Sigmoid colon (tissue), 4 donors: ENCODE results near the gene SAMD4A.

ENCODE experiments used
- EP300 ChIP-seq, 4 donors: sonication (generic); formaldehyde crosslinking; IDR thresholded peaks; one replicate each; pipeline ENCODE4 v1.6.1; 2017; ENCODE audit warnings: antibody characterized with exemption in 4 of 4
- POLR2A ChIP-seq, 2 donors: fragments of 450-650 bp; IDR thresholded peaks; one replicate each; pipeline ENCODE4 v1.6.1; 2016; ENCODE audit warnings: antibody characterized with exemption in 2 of 2, mild to moderate bottlenecking in 2 of 2, moderate library complexity in 2 of 2
- TF ChIP-seq, protein P1 (sequence below), 4 experiments: fragments of 450-650 bp in 3 of 4; fragments of 200-600 bp in 1 of 4; IDR thresholded peaks; one replicate each; pipeline ENCODE4 v1.5.1; 2016 to 2019; ENCODE audit warnings: antibody characterized with exemption in 4 of 4, mild to moderate bottlenecking in 3 of 4, moderate library complexity in 2 of 4

DNA sequence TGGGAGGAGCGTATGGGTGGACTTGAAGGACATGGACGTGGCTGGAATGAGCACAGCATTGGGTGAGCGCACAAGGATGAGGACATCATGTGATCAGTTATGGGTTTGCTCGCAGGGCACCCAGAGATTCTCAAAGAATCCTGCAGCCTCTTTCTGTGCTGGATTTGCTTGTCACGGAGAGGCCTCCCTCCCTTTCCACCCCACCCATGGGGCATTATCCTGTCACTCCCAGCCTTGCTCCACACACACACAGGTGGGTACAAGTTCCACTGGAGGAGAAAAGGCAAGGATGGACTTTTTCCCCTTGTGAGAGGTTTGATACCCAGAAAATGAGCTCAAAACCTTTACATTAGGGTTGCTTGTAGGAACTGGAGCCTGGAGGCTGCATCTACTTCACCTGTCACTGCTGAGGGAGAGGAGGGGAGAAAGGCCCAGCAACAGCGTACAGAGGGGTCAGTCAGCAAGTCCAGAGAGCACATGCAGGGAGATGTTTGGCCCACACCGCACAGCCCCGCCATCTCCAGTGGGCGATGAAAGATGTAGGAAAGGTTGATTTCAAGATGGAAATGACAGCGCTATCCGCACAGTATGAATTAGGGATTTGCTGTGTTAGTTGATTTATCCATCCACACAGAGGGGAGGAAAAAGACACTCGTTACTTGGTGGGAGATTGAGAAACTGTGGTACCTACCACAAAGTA, 223.0 kb downstream of the SAMD4A start:
- TF ChIP-seq, protein P1, sequence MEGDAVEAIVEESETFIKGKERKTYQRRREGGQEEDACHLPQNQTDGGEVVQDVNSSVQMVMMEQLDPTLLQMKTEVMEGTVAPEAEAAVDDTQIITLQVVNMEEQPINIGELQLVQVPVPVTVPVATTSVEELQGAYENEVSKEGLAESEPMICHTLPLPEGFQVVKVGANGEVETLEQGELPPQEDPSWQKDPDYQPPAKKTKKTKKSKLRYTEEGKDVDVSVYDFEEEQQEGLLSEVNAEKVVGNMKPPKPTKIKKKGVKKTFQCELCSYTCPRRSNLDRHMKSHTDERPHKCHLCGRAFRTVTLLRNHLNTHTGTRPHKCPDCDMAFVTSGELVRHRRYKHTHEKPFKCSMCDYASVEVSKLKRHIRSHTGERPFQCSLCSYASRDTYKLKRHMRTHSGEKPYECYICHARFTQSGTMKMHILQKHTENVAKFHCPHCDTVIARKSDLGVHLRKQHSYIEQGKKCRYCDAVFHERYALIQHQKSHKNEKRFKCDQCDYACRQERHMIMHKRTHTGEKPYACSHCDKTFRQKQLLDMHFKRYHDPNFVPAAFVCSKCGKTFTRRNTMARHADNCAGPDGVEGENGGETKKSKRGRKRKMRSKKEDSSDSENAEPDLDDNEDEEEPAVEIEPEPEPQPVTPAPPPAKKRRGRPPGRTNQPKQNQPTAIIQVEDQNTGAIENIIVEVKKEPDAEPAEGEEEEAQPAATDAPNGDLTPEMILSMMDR (IDR thresholded peaks at IDR 0.05): no peak
- TF ChIP-seq POLR2A (IDR thresholded peaks at IDR 0.05) (no peak), EP300 (IDR thresholded peaks at IDR 0.05) (no peak)
